Prostate gland (tissue), 2 donors: ENCODE results near the gene BMP7.

Experiments
- CTCF ChIP-seq, 4 experiments: fragments of 200-600 bp in 2 of 4; fragments of 450-650 bp in 2 of 4; sonication (generic) in 2 of 4; IDR thresholded peaks; 1 replicate in 3 of 4; 2 replicates in 1 of 4; pipeline ENCODE4 v1.5.1; 2016 to 2019; ENCODE audit warnings: antibody characterized with exemption in 4 of 4, mild to moderate bottlenecking in 2 of 4, moderate library complexity in 2 of 4
- POLR2A ChIP-seq: fragments of 450-650 bp; IDR thresholded peaks from one replicate; pipeline ENCODE4 v1.6.1; 2016; ENCODE audit warnings: antibody characterized with exemption, mild to moderate bottlenecking
- POLR2AphosphoS5 ChIP-seq: sonication (generic); formaldehyde crosslinking; IDR thresholded peaks from one replicate; pipeline ENCODE4 v1.6.1; 2017; ENCODE audit warnings: antibody characterized with exemption

DNA sequence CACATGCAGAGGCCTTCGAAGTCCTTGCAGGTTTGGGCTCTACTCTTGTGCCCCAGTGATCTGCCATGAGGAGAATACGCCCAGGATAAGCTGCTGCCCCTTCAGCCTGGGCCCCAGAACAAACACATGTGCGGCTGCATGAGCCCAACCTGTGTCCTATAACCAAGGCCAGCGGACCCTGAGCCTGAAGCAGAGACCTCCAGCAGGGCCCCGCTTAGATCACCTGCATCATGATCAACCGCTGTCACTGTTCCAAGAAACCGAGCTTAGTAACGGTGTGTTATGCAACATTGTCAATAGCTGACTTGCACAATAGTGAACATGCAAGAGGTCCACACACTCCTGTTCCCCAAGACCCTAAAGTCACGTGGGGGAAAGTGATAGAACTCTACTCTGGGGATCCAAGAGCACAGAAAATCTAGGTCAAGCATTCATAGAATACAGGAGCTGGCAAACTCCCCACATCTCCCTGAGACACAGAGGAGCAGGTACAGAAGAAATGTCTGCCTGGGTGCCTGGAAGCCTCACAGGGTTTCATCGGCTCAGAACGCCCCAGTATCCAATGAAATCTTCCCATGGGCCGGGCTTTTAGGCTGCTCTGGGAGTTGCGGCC is 136.2 kb downstream of the BMP7 start:
- TF ChIP-seq CTCF (IDR thresholded peaks at IDR 0.05) (no peak), POLR2AphosphoS5 (no peak), POLR2A (no peak)
